ENCODE results near the gene NIPAL3.
"Not testable (repeated sequence)": the region's sequence is repeated elsewhere in the genome, so short reads cannot be mapped to it uniquely, and the experiment has no call there.

Gene NIPAL3

GRCh38 chr1:24425441-24425840 is 9.8 kb downstream of the NIPAL3 start:
- DNase-seq: no peak

- no peak for DNase-seq
These were observed 10.3 kb downstream of the NIPAL3 start for GRCh38 chr1:24425922-24426321.

- no peak for DNase-seq
These were observed 11.3 kb downstream of the NIPAL3 start for GRCh38 chr1:24426744-24427544.

GRCh38 chr1:24427545-24427862 is 11.9 kb downstream of the NIPAL3 start:
- DNase-seq: no peak

- no peak for DNase-seq
These were observed 20.3 kb downstream of the NIPAL3 start for GRCh38 chr1:24435782-24436365.

DNA sequence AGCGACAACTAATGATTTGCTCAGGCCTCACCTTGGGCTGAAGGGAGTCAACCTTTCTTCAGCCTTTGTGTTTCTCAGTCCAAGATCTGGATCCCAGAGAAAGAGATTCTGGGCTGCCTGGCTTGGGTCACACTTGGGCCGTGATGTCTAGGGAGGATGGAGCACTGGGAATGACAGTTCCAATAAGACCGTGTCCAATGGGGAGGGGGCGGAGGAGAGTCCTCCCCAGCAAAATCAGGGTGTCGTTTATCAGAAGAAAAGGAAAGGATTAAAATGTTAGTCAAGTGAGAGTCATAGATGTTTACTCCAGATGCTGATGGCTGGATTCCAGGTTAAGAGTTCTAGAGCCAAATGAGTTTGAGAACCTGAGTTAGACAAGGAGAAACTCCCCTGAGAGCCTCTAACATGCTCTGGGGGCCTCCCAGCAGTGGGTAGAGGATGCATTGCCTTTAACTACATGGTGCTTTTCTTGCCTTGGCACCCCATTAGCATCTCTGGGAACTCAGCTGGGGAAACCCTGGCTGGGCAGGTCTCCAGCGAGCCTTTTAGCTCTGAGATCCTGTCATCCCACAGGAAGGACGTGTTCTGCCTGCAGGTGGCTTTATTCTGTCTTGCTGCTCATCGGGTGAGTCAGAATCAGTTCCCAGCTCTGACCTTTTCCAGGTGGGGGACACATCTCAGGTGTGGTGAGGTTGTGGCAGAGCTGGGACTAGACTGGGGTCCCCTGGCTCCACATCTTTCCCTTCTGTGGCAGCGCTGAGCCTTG is 22.2 kb downstream of the NIPAL3 start:
- no peak for DNase-seq

DNA sequence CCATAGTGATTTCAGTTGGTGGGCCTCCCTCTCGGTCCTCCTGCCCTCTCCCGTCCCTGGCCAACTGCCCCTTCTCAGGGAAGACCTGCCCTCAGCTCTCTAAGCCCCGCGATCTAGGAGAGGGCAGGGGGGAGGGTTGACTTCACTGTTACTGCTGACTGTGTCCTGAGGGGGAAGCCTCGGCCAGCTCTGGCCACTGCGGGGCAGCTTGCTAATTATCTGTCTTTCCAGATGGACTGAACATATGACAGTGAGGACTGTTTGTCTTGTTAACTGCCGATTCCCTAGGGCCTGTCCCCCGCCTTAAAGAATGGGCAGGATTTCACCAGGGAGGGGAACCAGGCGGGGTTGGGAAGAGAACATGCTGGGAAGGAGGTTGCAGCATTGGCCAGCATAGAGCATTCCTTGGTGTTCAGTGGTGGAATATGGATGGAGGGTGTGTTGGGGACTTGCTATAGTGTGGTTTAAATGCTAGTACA is 22.9 kb downstream of the NIPAL3 start:
- DNase-seq: peak; percentile 61

DNA sequence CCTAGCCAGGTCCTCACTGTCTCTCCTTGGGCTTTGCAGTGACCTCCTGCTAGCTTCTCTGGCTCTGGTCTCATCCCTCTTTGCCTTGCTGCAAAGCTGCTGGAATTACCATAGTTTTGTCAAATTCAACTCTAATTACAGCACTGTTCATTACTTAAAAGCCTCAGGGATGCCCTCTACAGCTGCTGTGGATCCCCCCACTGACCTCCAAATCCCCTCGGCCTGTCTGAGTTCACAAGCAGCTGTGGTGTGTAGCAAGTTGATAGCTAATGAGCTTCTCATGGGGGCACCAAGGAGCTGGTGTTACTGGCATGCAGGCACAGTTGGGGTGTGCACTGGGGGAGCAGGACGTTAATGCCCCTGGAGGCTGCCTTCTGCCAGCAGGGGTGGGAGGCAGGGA is 24.8 kb downstream of the NIPAL3 start:
- no peak for DNase-seq

DNA sequence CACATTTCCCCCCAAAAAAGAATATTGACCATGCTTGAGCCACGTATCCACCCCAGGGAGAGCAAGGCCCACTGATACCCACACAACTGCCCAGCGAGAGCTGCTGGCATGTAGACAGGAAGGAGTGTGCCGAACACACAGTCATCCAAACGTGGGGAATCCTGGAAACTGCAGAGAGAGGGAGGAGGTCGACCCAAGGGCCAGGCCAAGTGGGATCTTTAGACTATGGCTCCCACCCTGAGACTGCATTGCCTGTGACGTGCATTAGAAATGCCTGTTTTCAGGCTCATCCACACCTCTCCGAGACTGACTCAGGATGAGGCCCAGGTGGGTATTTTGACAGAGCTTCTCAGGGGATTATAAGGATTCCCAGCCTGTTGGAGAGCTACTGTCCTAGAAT is 25.9 kb downstream of the NIPAL3 start:
- no peak for DNase-seq

DNA sequence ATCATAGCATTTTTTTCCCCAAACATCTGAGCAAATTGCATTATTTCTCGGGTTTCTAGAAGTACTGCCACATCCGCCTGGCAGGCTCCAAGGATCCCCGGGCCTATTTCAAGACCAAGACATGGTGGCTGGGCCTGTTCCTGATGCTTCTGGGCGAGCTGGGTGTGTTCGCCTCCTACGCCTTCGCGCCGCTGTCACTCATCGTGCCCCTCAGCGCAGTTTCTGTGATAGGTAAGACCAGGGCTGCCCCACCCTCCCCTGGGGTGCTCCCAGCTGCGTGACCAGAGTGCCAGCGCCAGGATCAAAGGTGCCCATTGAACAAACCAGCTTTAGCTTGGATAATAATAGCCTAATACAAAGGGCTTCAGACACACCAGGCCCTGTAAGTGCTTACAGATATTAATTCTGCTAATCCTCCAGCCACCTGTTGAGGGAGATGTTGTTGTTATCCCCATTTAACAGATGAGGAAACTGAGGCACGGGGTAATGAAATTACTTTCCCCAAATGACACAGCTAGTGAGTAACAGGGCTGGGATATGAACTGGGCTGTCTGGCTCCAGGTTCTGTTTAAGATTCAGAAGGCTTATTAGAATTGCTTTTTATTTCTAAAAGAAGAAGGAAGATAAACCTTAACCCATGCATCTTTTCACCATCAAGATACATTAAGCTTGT is 26.5 kb downstream of the NIPAL3 start:
- DNase-seq: no peak

GRCh38 chr1:24442764-24443163 is 27.2 kb downstream of the NIPAL3 start:
- DNase-seq: no peak

- no peak for DNase-seq
These were observed 27.6 kb downstream of the NIPAL3 start for GRCh38 chr1:24443241-24443656.

DNA sequence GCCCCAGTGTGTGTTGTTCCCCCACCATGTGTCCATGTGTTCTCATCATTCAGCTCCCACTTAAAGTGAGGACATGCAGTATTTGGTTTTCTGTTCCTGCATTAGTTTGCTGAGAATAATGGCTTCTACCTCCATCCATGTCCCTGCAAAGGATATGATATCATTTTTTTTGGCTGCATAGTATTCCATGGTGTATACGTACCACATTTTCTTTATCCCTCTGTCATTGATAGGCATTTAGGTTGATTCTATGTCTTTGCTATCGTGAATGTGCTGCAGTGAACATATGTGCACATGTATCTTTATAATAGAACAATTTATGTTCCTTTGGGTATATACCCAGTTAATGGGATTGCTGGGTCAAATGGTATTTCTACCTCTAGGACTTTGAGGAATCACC is 30.8 kb downstream of the NIPAL3 start:
- not testable (repeated sequence) for DNase-seq

- no peak for DNase-seq
These were observed 34.7 kb downstream of the NIPAL3 start for GRCh38 chr1:24450316-24450715.

GRCh38 chr1:24450857-24451397 is 35.3 kb downstream of the NIPAL3 start:
- DNase-seq: no peak

GRCh38 chr1:24451746-24452145 is 36.1 kb downstream of the NIPAL3 start:
- no peak for DNase-seq

GRCh38 chr1:24452922-24453485 is 37.4 kb downstream of the NIPAL3 start:
- DNase-seq: no peak

- no peak for DNase-seq
These were observed 39.1 kb downstream of the NIPAL3 start for GRCh38 chr1:24454673-24455072.

- no peak for DNase-seq
These were observed 39.7 kb downstream of the NIPAL3 start for GRCh38 chr1:24455272-24455671.

GRCh38 chr1:24457866-24458265 is 42.3 kb downstream of the NIPAL3 start:
- no peak for DNase-seq

- no peak for DNase-seq
These were observed 44.1 kb downstream of the NIPAL3 start for GRCh38 chr1:24459551-24460266.

GRCh38 chr1:24462128-24462527 is 46.5 kb downstream of the NIPAL3 start:
- peak; percentile 84 for DNase-seq

Measured in fibroblast of skin of back (primary cell).